ENCODE results near the gene TNIK.
"Not testable (repeated sequence)": the region's sequence is repeated elsewhere in the genome, so short reads cannot be mapped to it uniquely, and the experiment has no call there.

TNIK gene

DNA sequence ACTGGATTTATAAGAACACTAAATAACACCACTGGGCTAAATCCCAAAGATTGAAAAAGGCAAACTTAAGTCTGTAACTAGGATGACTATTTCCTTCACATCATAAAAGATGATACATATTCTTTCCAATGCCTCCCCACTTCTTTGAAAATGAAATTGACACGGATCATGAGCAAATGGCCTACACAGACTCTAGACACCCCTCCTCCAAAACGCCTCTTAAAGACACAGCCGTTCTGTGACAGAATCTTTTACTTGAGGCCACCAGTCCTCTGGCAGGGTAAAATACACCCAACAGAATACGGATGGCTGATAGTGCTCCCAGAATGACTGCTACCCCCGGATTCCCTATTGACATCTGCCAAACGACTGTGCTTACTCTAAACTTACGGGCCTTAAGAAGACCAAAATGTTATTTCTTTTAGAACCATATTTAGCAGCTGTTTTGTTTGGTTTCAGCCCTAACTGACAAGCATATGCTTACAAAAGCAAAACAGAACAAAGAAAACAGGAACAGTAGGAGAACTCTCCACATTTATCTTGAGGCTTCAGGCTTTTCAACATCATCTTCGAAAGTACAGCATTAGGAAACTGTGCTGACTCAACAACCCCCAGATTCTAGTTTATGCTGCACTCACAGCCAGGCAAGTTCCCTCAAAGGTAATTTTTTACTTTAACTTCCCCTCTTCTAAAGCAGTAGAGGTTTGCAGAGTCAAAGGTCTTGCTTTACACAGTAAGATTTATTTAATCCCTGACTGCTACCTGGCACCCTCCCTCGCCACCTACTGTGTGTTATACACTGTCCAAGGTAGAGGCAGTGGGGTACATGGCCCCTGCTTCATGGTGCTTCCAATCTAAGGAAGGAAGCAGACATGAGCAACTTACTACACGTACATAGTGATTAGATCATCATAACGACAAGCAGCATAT, 84.3 kb downstream of the TNIK start:
- Histone ChIP-seq H3K9ac (ENCODE audit: low read length) (no peak overlapping the region), H3K27me3 (ENCODE audit: control insufficient read depth, insufficient read depth, low read length) (no peaks in the 10 kb centered on the region), H3K9me3 (ENCODE audit: control insufficient read depth, low read length) (no peaks in the 10 kb centered on the region), H3K4me1 (ENCODE audit: control insufficient read depth, insufficient read depth, low read length) (peaks cover 21% of the 10 kb centered on the region), H3K4me3 (ENCODE audit: low read length) (no peak overlapping the region), H3K36me3 (ENCODE audit: control insufficient read depth, insufficient read depth, low read length) (no peaks in the 10 kb centered on the region)

- H3K27me3 ChIP-seq (ENCODE audit: control insufficient read depth, insufficient read depth, low read length) = no peaks in the 10 kb centered on the region
- no peaks in the 10 kb centered on the region for H3K9me3 ChIP-seq (ENCODE audit: control insufficient read depth, low read length)
- H3K36me3 ChIP-seq (ENCODE audit: control insufficient read depth, insufficient read depth, low read length) = no peaks in the 10 kb centered on the region
- H3K4me1 ChIP-seq (ENCODE audit: control insufficient read depth, insufficient read depth, low read length) = peaks cover 21% of the 10 kb centered on the region
- H3K4me3 ChIP-seq (ENCODE audit: low read length) = no peak overlapping the region
- no peak overlapping the region for H3K9ac ChIP-seq (ENCODE audit: low read length)
Measured at GRCh38 chr3:171374661-171375285, 85.4 kb downstream of the TNIK start.

DNA sequence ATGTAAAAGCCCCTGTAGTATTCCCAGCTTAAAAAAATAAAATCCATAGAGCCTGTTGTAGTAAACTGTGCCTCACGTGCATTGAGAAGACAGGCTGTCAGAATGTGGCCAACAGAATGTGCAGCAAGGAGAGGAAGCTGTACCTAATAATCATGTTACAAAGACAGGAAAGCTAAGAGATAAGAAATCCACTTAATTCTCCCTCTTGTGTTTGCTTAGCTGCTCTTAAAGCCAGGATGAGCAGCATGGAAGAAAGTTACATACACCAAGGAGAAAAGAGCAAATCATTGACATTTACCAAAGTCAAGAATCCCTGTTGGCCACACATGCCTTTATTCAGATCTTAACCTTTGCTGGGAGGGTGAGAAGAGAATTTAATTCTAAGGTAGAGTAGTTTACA, 85.9 kb downstream of the TNIK start:
- no peak overlapping the region for H3K9ac ChIP-seq (ENCODE audit: low read length)
- no peak overlapping the region for H3K4me3 ChIP-seq (ENCODE audit: low read length)
- no peaks in the 10 kb centered on the region for H3K9me3 ChIP-seq (ENCODE audit: control insufficient read depth, low read length)
- H3K27me3 ChIP-seq (ENCODE audit: control insufficient read depth, insufficient read depth, low read length) = no peaks in the 10 kb centered on the region
- H3K4me1 ChIP-seq (ENCODE audit: control insufficient read depth, insufficient read depth, low read length) = peaks cover 21% of the 10 kb centered on the region
- no peaks in the 10 kb centered on the region for H3K36me3 ChIP-seq (ENCODE audit: control insufficient read depth, insufficient read depth, low read length)

DNA sequence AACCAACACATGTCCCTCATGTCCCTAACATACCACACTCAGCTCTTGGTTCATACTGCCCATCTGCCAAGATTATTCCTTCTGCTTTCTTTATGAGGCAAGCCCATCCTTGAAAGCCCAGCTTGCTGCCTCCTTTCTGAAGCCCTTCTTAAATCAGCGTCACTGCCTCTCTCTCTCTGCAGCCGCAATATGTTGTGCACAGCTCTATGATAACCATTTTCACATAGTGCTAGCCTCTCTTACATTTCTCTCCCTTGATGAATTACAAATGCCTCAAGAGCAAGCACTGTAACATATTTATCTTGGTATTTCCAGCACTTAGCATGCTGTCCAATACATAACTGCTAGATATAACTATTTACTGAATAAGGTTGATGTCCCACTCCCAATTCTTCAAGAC, 86.5 kb downstream of the TNIK start:
- peaks cover 21% of the 10 kb centered on the region for H3K4me1 ChIP-seq (ENCODE audit: control insufficient read depth, insufficient read depth, low read length)
- no peaks in the 10 kb centered on the region for H3K27me3 ChIP-seq (ENCODE audit: control insufficient read depth, insufficient read depth, low read length)
- no peak overlapping the region for H3K9ac ChIP-seq (ENCODE audit: low read length)
- no peaks in the 10 kb centered on the region for H3K9me3 ChIP-seq (ENCODE audit: control insufficient read depth, low read length)
- H3K36me3 ChIP-seq (ENCODE audit: control insufficient read depth, insufficient read depth, low read length) = no peaks in the 10 kb centered on the region
- no peak overlapping the region for H3K4me3 ChIP-seq (ENCODE audit: low read length)

DNA sequence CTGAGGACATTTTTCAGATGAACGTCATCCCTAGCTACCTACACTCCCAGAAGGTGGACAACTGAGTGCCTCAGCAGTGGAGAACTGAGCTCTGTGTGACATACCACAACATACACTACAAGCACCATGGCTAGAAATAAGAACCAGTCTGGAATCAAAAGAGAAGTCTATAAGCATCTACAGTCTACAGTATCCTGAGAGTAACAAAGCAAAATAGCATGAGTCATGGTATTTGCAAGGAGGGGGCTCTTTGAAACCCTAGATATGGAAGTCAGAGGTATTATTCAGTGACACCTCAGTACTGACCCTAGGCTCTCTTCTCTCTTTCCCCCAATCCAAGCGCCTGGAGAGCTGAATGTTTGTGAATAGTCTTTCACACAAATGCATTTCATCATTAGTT, 87.5 kb downstream of the TNIK start:
- Histone ChIP-seq H3K36me3 (ENCODE audit: control insufficient read depth, insufficient read depth, low read length) (no peaks in the 10 kb centered on the region), H3K4me3 (ENCODE audit: low read length) (no peak overlapping the region), H3K9me3 (ENCODE audit: control insufficient read depth, low read length) (no peaks in the 10 kb centered on the region), H3K4me1 (ENCODE audit: control insufficient read depth, insufficient read depth, low read length) (peaks cover 21% of the 10 kb centered on the region), H3K27me3 (ENCODE audit: control insufficient read depth, insufficient read depth, low read length) (no peaks in the 10 kb centered on the region), H3K9ac (ENCODE audit: low read length) (no peak overlapping the region)

GRCh38 chr3:171371354-171371753, 88.9 kb downstream of the TNIK start:
- H3K9ac ChIP-seq (ENCODE audit: low read length) = no peak overlapping the region

DNA sequence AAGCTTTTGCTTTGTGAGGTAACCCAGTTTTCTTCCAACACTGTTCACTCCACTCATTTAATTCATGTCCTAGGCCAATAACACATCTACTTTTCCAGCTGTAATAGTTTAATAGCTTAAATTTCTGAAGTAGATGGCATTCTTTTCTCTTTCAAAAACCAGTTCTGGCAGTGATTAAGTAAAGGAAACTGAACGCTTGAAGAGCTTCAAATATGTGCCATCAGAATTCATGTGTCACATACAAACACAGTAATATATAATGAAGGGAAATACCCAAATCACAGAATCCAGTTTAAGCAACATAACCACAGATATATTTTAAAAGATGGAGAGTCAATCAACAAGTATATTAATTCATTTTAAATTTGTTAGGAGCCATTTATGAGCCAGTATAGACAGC, 91.0 kb downstream of the TNIK start:
- Histone ChIP-seq H3K9ac (ENCODE audit: low read length) (no peak overlapping the region), H3K9me3 (ENCODE audit: control insufficient read depth, low read length) (no peaks in the 10 kb centered on the region), H3K36me3 (ENCODE audit: control insufficient read depth, insufficient read depth, low read length) (no peaks in the 10 kb centered on the region), H3K27me3 (ENCODE audit: control insufficient read depth, insufficient read depth, low read length) (no peaks in the 10 kb centered on the region), H3K4me3 (ENCODE audit: low read length) (no peak overlapping the region), H3K4me1 (ENCODE audit: control insufficient read depth, insufficient read depth, low read length) (peaks cover 12% of the 10 kb centered on the region)

More at GRCh38 chr3:171371354-171371753, 88.9 kb downstream of the TNIK start:
- Histone ChIP-seq H3K27me3 (ENCODE audit: control insufficient read depth, insufficient read depth, low read length) (no peaks in the 10 kb centered on the region), H3K9me3 (ENCODE audit: control insufficient read depth, low read length) (no peaks in the 10 kb centered on the region), H3K36me3 (ENCODE audit: control insufficient read depth, insufficient read depth, low read length) (no peaks in the 10 kb centered on the region), H3K4me3 (ENCODE audit: low read length) (no peak overlapping the region), H3K4me1 (ENCODE audit: control insufficient read depth, insufficient read depth, low read length) (peaks cover 16% of the 10 kb centered on the region)

GRCh38 chr3:171366738-171367137, 93.5 kb downstream of the TNIK start:
- not testable (repeated sequence) for H3K36me3 ChIP-seq (ENCODE audit: control insufficient read depth, insufficient read depth, low read length); H3K27me3 ChIP-seq (ENCODE audit: control insufficient read depth, insufficient read depth, low read length); H3K9ac ChIP-seq (ENCODE audit: low read length); H3K9me3 ChIP-seq (ENCODE audit: control insufficient read depth, low read length); H3K4me3 ChIP-seq (ENCODE audit: low read length)
- H3K4me1 ChIP-seq (ENCODE audit: control insufficient read depth, insufficient read depth, low read length) = peaks cover 13% of the 10 kb centered on the region

- Histone ChIP-seq H3K4me1 (ENCODE audit: control insufficient read depth, insufficient read depth, low read length) (peaks cover 9% of the 10 kb centered on the region), H3K9ac (ENCODE audit: low read length) (no peak overlapping the region), H3K27me3 (ENCODE audit: control insufficient read depth, insufficient read depth, low read length) (no peaks in the 10 kb centered on the region), H3K4me3 (ENCODE audit: low read length) (no peak overlapping the region), H3K36me3 (ENCODE audit: control insufficient read depth, insufficient read depth, low read length) (no peaks in the 10 kb centered on the region), H3K9me3 (ENCODE audit: control insufficient read depth, low read length) (no peaks in the 10 kb centered on the region)
Measured at GRCh38 chr3:171366043-171366442, 94.2 kb downstream of the TNIK start.

DNA sequence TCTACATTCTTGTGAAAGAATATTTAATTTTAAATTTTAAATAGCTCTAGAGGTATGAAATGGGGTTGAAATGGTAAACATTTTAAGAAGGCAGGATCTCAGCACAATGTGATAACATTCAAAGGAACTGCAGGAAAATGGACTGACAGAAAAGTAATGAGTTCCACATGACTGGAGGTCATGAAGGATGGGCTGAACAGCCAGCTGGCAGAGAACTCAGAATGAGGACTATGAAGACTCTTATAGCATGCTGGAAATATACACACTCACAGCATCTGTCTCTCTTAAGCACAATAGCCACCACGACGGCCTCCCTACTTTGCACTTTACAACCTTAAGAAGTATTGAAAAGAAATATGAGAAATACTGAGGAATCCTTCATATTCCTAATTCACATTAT, 94.7 kb downstream of the TNIK start:
- no peak overlapping the region for H3K9ac ChIP-seq (ENCODE audit: low read length)
- no peak overlapping the region for H3K4me3 ChIP-seq (ENCODE audit: low read length)
- H3K9me3 ChIP-seq (ENCODE audit: control insufficient read depth, low read length) = no peaks in the 10 kb centered on the region
- H3K4me1 ChIP-seq (ENCODE audit: control insufficient read depth, insufficient read depth, low read length) = peaks cover 9% of the 10 kb centered on the region
- no peaks in the 10 kb centered on the region for H3K27me3 ChIP-seq (ENCODE audit: control insufficient read depth, insufficient read depth, low read length)
- H3K36me3 ChIP-seq (ENCODE audit: control insufficient read depth, insufficient read depth, low read length) = no peaks in the 10 kb centered on the region

GRCh38 chr3:171364500-171364899, 95.7 kb downstream of the TNIK start:
- H3K4me1 ChIP-seq (ENCODE audit: control insufficient read depth, insufficient read depth, low read length) = peaks cover 9% of the 10 kb centered on the region
- no peak overlapping the region for H3K4me3 ChIP-seq (ENCODE audit: low read length)
- no peaks in the 10 kb centered on the region for H3K36me3 ChIP-seq (ENCODE audit: control insufficient read depth, insufficient read depth, low read length)

GRCh38 chr3:171363202-171363601, 97.0 kb downstream of the TNIK start:
- Histone ChIP-seq H3K9me3 (ENCODE audit: control insufficient read depth, low read length) (no peaks in the 10 kb centered on the region), H3K9ac (ENCODE audit: low read length) (no peak overlapping the region), H3K4me1 (ENCODE audit: control insufficient read depth, insufficient read depth, low read length) (peaks cover 16% of the 10 kb centered on the region), H3K27me3 (ENCODE audit: control insufficient read depth, insufficient read depth, low read length) (no peaks in the 10 kb centered on the region), H3K4me3 (ENCODE audit: low read length) (no peak overlapping the region), H3K36me3 (ENCODE audit: control insufficient read depth, insufficient read depth, low read length) (no peaks in the 10 kb centered on the region)

More at GRCh38 chr3:171364500-171364899, 95.7 kb downstream of the TNIK start:
- no peaks in the 10 kb centered on the region for H3K27me3 ChIP-seq (ENCODE audit: control insufficient read depth, insufficient read depth, low read length)
- H3K9me3 ChIP-seq (ENCODE audit: control insufficient read depth, low read length) = no peaks in the 10 kb centered on the region
- no peak overlapping the region for H3K9ac ChIP-seq (ENCODE audit: low read length)

Data from mucosa of stomach (tissue), 1 donor.